PC-9 (cell line): ENCODE data around the gene SOCS2. TPM values are rescaled to one million over a fixed set of nuclear protein-coding genes. Genes with fewer than 3 reads are reported as not detected.

Experiments used
- BruUV-seq: library from RNA; stranded (reverse); fragments of 400-500 nt; replicated peaks from 2 replicates; lab custom pipeline; 2021; lab: Mats Ljungman, UMichigan
- CTCF ChIA-PET: fragments of 300-600 bp; sonication (Branson Sonifier 250); formaldehyde crosslinking; loops from one replicate; lab custom pipeline; 2022; ENCODE audit warnings: antibody characterized with exemption; lab: Charles Lee
- POLR2A ChIA-PET: fragments of 300-600 bp; sonication (Branson Sonifier 250); formaldehyde crosslinking; loops from one replicate; lab custom pipeline; 2022; ENCODE audit warnings: antibody characterized with exemption; ENCODE audit not compliant: unreplicated experiment; lab: Charles Lee
- DNase-seq, 2 experiments: peaks; one replicate each; pipeline versions ENCODE4 v3.0.0 to v3.0.0-alpha.2; 2015 to 2022; ENCODE audit warnings: mixed read lengths in 1 of 2
- H2AFZ ChIP-seq: fragments of 200-600 bp; sonication (generic); 2 replicates; pipeline ENCODE4 v1.8.1; 2017; ENCODE audit warnings: antibody characterized with exemption
- H3F3A ChIP-seq: fragments of 200-600 bp; sonication (generic); 2 replicates; pipeline ENCODE4 v1.8.1; 2017; ENCODE audit warnings: antibody characterized with exemption, mild to moderate bottlenecking, low read depth; ENCODE audit not compliant: insufficient read depth
- H3K27ac ChIP-seq: fragments of 200-600 bp; sonication (generic); 2 replicates; pipeline ENCODE4 v1.6.1; 2016; ENCODE audit warnings: mixed run types
- H3K27me3 ChIP-seq: fragments of 200-600 bp; sonication (generic); 2 replicates; pipeline ENCODE4 v1.6.1; 2016; ENCODE audit warnings: low read depth, mixed run types; ENCODE audit not compliant: insufficient read depth
- H3K36me3 ChIP-seq: fragments of 200-600 bp; sonication (generic); 2 replicates; pipeline ENCODE4 v1.6.1; 2016; ENCODE audit warnings: low read depth, mixed run types
- H3K4me1 ChIP-seq: fragments of 200-600 bp; sonication (generic); replicated peaks from 2 replicates; pipeline ENCODE4 v1.6.1; 2016; ENCODE audit warnings: mixed run types; ENCODE audit not compliant: insufficient read depth
- H3K4me2 ChIP-seq: fragments of 200-600 bp; sonication (generic); 2 replicates; pipeline ENCODE4 v1.6.1; 2017; ENCODE audit warnings: mixed run types
- H3K4me3 ChIP-seq: fragments of 200-600 bp; sonication (generic); 2 replicates; pipeline ENCODE4 v1.6.1; 2016; ENCODE audit warnings: mixed run types
- H3K79me2 ChIP-seq: fragments of 200-600 bp; sonication (generic); 2 replicates; pipeline ENCODE4 v1.6.1; 2017; ENCODE audit warnings: low read depth, mixed run types
- H3K9me2 ChIP-seq: fragments of 200-600 bp; sonication (generic); 2 replicates; pipeline ENCODE4 v1.8.1; 2017; ENCODE audit warnings: mild to moderate bottlenecking; ENCODE audit not compliant: insufficient read depth
- H3K9me3 ChIP-seq: fragments of 200-600 bp; sonication (generic); 2 replicates; pipeline ENCODE4 v1.8.1; 2016; ENCODE audit warnings: low read depth; ENCODE audit not compliant: insufficient read depth
- H4K20me1 ChIP-seq: fragments of 200-600 bp; sonication (generic); 2 replicates; pipeline ENCODE4 v1.8.1; 2017; ENCODE audit not compliant: insufficient read depth
- CTCF ChIP-seq: fragments of 200-600 bp; sonication (generic); conservative IDR thresholded peaks from 2 replicates; pipeline ENCODE4 v1.6.1; 2017; ENCODE audit warnings: mixed run types, antibody characterized with exemption, mild to moderate bottlenecking, moderate library complexity
- EZH2 ChIP-seq: fragments of 200-600 bp; sonication (generic); IDR thresholded peaks from 2 replicates; pipeline ENCODE4 v1.8.0; 2017; ENCODE audit warnings: antibody characterized with exemption, low read depth
- intact Hi-C: fragments of 100-400 bp; cut with micrococcal nuclease; formaldehyde crosslinking; loops from one replicate; pipeline ENCODE4 v1.10.0; 2022; ENCODE audit not compliant: unreplicated experiment
- total RNA-seq: library from RNA; stranded (reverse); gene quantifications from 2 replicates; pipeline ENCODE4 v1.2.3, GENCODE V29; 2021

Gene SOCS2
- total RNA-seq, 1 experiment from 2014 or later: 9.2 TPM

- intact Hi-C loops: no loop called here
- H3K4me1 ChIP-seq: no peaks in the 10 kb centered on the region
- no peaks in the 10 kb centered on the region for H3K27me3 ChIP-seq
- POLR2A ChIA-PET: no interaction called here
- H4K20me1 ChIP-seq: no peaks in the 10 kb centered on the region
- no peak overlapping the region for H3K4me2 ChIP-seq
- no peaks in the 10 kb centered on the region for H3K9me3 ChIP-seq
- no peak overlapping the region for H3K27ac ChIP-seq
- no peak for DNase-seq
- no peaks in the 10 kb centered on the region for H3K9me2 ChIP-seq
- no peaks in the 10 kb centered on the region for H3F3A ChIP-seq
- H3K4me3 ChIP-seq: no peak overlapping the region
- TF ChIP-seq CTCF (no peak), EZH2 (no peak)
- H2AFZ ChIP-seq: no peak overlapping the region
- no peaks in the 10 kb centered on the region for H3K36me3 ChIP-seq
- no peaks in the 10 kb centered on the region for H3K79me2 ChIP-seq
- CTCF ChIA-PET: no interaction called here
- BruUV-seq: no TSS peak
Measured at GRCh38 chr12:93616584-93617101, 44.2 kb downstream of the SOCS2 start.

GRCh38 chr12:93618891-93619410 lies 46.5 kb downstream of the SOCS2 start:
- TF ChIP-seq CTCF: no peak
- TF ChIP-seq EZH2: no peak
- CTCF ChIA-PET: no interaction called here
- H4K20me1 ChIP-seq: no peaks in the 10 kb centered on the region
- H3K27ac ChIP-seq: no peak overlapping the region
- H3K4me1 ChIP-seq: peaks cover 3% of the 10 kb centered on the region
- H3K9me2 ChIP-seq: no peaks in the 10 kb centered on the region
- POLR2A ChIA-PET: interaction anchor here (0.5 kb wide), 1 partner anchor 23 kb away, joined by 5 read pairs; no protein-coding TSS in a partner anchor
- H3K36me3 ChIP-seq: no peaks in the 10 kb centered on the region
- H3K27me3 ChIP-seq: no peaks in the 10 kb centered on the region
- H3K4me2 ChIP-seq: no peak overlapping the region
- intact Hi-C loops: no loop called here
- H2AFZ ChIP-seq: no peak overlapping the region
- no TSS peak for BruUV-seq
- H3K4me3 ChIP-seq: no peak overlapping the region
- no peak for DNase-seq
- H3F3A ChIP-seq: peaks cover 3% of the 10 kb centered on the region; the same call in 1 of the 2 replicates
- no peaks in the 10 kb centered on the region for H3K9me3 ChIP-seq
- H3K79me2 ChIP-seq: no peaks in the 10 kb centered on the region

- DNase-seq: no peak
- H3K4me1 ChIP-seq: peaks cover 26% of the 10 kb centered on the region
- no peak overlapping the region for H3K4me3 ChIP-seq
- intact Hi-C loops: no loop called here
- no peaks in the 10 kb centered on the region for H3K9me2 ChIP-seq
- no peak overlapping the region for H3K27ac ChIP-seq
- H3K4me2 ChIP-seq: no peak overlapping the region
- ChIA-PET CTCF (no interaction called here), POLR2A (no interaction called here)
- BruUV-seq: no TSS peak
- peaks cover 22% of the 10 kb centered on the region for H3F3A ChIP-seq
- H3K9me3 ChIP-seq: no peaks in the 10 kb centered on the region
- no peak overlapping the region for H2AFZ ChIP-seq
- no peaks in the 10 kb centered on the region for H3K27me3 ChIP-seq
- no peaks in the 10 kb centered on the region for H3K79me2 ChIP-seq
- no peaks in the 10 kb centered on the region for H4K20me1 ChIP-seq
- TF ChIP-seq EZH2: no peak
- no peaks in the 10 kb centered on the region for H3K36me3 ChIP-seq
Measured at GRCh38 chr12:93621986-93622385, 49.5 kb downstream of the SOCS2 start.
